ENCODE measurements around the gene GRM8.

Gene GRM8

GRCh38 chr7:127018889-127019288, 233.9 kb downstream of the GRM8 start:
- DNase-seq (ENCODE audit: low read depth), result no peak
- no peak for TF ChIP-seq CTCF (IDR thresholded peaks at IDR 0.05; ENCODE audit: low read depth, low read length, missing control alignments)
- in situ Hi-C loops (cut with HindIII; ENCODE audit: low sequenced_read_pairs), result no loop called here
- no peak overlapping the region for H3K4me3 ChIP-seq (ENCODE audit: low read depth, low read length)

GRCh38 chr7:127017196-127017595, 235.5 kb downstream of the GRM8 start:
- DNase-seq (ENCODE audit: low read depth), result no peak
- in situ Hi-C loops (cut with HindIII; ENCODE audit: low sequenced_read_pairs), result no loop called here
- H3K4me3 ChIP-seq (ENCODE audit: low read depth, low read length), result no peak overlapping the region
- no peak for TF ChIP-seq CTCF (IDR thresholded peaks at IDR 0.05; ENCODE audit: low read depth, low read length, missing control alignments)

GRCh38 chr7:127000725-127001124, 252.0 kb downstream of the GRM8 start:
- no peak for TF ChIP-seq CTCF (IDR thresholded peaks at IDR 0.05; ENCODE audit: low read depth, low read length, missing control alignments)
- in situ Hi-C loops (cut with HindIII; ENCODE audit: low sequenced_read_pairs), result no loop called here
- H3K4me3 ChIP-seq (ENCODE audit: low read depth, low read length), result no peak overlapping the region
- DNase-seq (ENCODE audit: low read depth), result no peak

- in situ Hi-C loops (cut with HindIII; ENCODE audit: low sequenced_read_pairs), result no loop called here
- no peak for TF ChIP-seq CTCF (IDR thresholded peaks at IDR 0.05; ENCODE audit: low read depth, low read length, missing control alignments)
- no peak for DNase-seq (ENCODE audit: low read depth)
- H3K4me3 ChIP-seq (ENCODE audit: low read depth, low read length), result no peak overlapping the region
These were observed 256.1 kb downstream of the GRM8 start for GRCh38 chr7:126996659-126997058.

- H3K4me3 ChIP-seq (ENCODE audit: low read depth, low read length), result no peak overlapping the region
- no peak for DNase-seq (ENCODE audit: low read depth)
- TF ChIP-seq CTCF (IDR thresholded peaks at IDR 0.05; ENCODE audit: low read depth, low read length, missing control alignments), result no peak
- in situ Hi-C loops (cut with HindIII; ENCODE audit: low sequenced_read_pairs), result no loop called here
These were observed 259.0 kb downstream of the GRM8 start for GRCh38 chr7:126993626-126994213.

GRCh38 chr7:126988022-126988421, 264.7 kb downstream of the GRM8 start:
- DNase-seq (ENCODE audit: low read depth), result no peak
- TF ChIP-seq CTCF (IDR thresholded peaks at IDR 0.05; ENCODE audit: low read depth, low read length, missing control alignments), result no peak

More at GRCh38 chr7:126988022-126988421, 264.7 kb downstream of the GRM8 start:
- in situ Hi-C loops (cut with HindIII; ENCODE audit: low sequenced_read_pairs), result no loop called here
- no peak overlapping the region for H3K4me3 ChIP-seq (ENCODE audit: low read depth, low read length)

Data from astrocyte of the cerebellum (primary cell).